ENCODE data around the gene IRF2BP2. TPM values are rescaled to one million over a fixed set of nuclear protein-coding genes. Genes with fewer than 3 reads are reported as not detected.

Gene IRF2BP2
- total and polyA plus RNA-seq, 2 of the 13 experiments (the other 11 are each of a cell fraction or from before 2014, with no cell fraction given): 140 to 147 TPM

GRCh38 chr1:234621127-234621468 is 11.1 kb upstream of the IRF2BP2 start (continued):
- no peak for TF ChIP-seq ZNF142 (CRISPR knock-in tag; IDR thresholded peaks at IDR 0.05)
- TF ChIP-seq, protein P1, sequence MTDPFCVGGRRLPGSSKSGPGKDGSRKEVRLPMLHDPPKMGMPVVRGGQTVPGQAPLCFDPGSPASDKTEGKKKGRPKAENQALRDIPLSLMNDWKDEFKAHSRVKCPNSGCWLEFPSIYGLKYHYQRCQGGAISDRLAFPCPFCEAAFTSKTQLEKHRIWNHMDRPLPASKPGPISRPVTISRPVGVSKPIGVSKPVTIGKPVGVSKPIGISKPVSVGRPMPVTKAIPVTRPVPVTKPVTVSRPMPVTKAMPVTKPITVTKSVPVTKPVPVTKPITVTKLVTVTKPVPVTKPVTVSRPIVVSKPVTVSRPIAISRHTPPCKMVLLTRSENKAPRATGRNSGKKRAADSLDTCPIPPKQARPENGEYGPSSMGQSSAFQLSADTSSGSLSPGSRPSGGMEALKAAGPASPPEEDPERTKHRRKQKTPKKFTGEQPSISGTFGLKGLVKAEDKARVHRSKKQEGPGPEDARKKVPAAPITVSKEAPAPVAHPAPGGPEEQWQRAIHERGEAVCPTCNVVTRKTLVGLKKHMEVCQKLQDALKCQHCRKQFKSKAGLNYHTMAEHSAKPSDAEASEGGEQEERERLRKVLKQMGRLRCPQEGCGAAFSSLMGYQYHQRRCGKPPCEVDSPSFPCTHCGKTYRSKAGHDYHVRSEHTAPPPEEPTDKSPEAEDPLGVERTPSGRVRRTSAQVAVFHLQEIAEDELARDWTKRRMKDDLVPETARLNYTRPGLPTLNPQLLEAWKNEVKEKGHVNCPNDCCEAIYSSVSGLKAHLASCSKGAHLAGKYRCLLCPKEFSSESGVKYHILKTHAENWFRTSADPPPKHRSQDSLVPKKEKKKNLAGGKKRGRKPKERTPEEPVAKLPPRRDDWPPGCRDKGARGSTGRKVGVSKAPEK (CRISPR knock-in tag; IDR thresholded peaks at IDR 0.05; ENCODE audit: borderline replicate concordance): no peak
- no peak for TF ChIP-seq ZNF883 (CRISPR knock-in tag; IDR thresholded peaks at IDR 0.05; ENCODE audit: not compliant biosample characterization)
- no peak for TF ChIP-seq ZFP62 (CRISPR knock-in tag; IDR thresholded peaks at IDR 0.05)
- TF ChIP-seq HMGA1 (CRISPR knock-in tag; conservative IDR thresholded peaks at IDR 0.05): no peak
- TF ChIP-seq ZSCAN20 (CRISPR knock-in tag; IDR thresholded peaks at IDR 0.05; ENCODE audit: borderline replicate concordance): no peak
- TF ChIP-seq ZNF768 (CRISPR knock-in tag; IDR thresholded peaks at IDR 0.05): no peak
- 0 out of 2 replicates have a peak, but pooled peaks have one; percentile 24 for TF ChIP-seq ZNF430 (CRISPR knock-in tag; IDR thresholded peaks at IDR 0.05)
- TF ChIP-seq PRMT3 (CRISPR knock-in tag; IDR thresholded peaks at IDR 0.05; ENCODE audit: borderline replicate concordance, low read depth): no peak
- TF ChIP-seq NPAS2 (CRISPR knock-in tag; IDR thresholded peaks at IDR 0.05; ENCODE audit: borderline replicate concordance): no peak
- 0 out of 2 replicates have a peak, but pooled peaks have one; percentile 8 for TF ChIP-seq ZNF281 (CRISPR knock-in tag; IDR thresholded peaks at IDR 0.05; ENCODE audit: borderline replicate concordance)
- TF ChIP-seq RBM22 (optimal IDR thresholded peaks at IDR 0.05; ENCODE audit: low read length): no peak
- no peak for TF ChIP-seq ZNF253 (CRISPR knock-in tag; IDR thresholded peaks at IDR 0.05; ENCODE audit: borderline replicate concordance)
- TF ChIP-seq, protein P2, sequence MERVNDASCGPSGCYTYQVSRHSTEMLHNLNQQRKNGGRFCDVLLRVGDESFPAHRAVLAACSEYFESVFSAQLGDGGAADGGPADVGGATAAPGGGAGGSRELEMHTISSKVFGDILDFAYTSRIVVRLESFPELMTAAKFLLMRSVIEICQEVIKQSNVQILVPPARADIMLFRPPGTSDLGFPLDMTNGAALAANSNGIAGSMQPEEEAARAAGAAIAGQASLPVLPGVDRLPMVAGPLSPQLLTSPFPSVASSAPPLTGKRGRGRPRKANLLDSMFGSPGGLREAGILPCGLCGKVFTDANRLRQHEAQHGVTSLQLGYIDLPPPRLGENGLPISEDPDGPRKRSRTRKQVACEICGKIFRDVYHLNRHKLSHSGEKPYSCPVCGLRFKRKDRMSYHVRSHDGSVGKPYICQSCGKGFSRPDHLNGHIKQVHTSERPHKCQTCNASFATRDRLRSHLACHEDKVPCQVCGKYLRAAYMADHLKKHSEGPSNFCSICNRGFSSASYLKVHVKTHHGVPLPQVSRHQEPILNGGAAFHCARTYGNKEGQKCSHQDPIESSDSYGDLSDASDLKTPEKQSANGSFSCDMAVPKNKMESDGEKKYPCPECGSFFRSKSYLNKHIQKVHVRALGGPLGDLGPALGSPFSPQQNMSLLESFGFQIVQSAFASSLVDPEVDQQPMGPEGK (CRISPR knock-in tag; IDR thresholded peaks at IDR 0.05): no peak; the same call in 1 of the 2 replicates
- TF ChIP-seq HNRNPLL (IDR thresholded peaks at IDR 0.05; ENCODE audit: low read depth, low read length, poor library complexity, severe bottlenecking): no peak
- no peak for TF ChIP-seq TMF1 (CRISPR knock-in tag; IDR thresholded peaks at IDR 0.05; ENCODE audit: low read depth)

Data from HepG2 (cell line).